Measurements from ENCODE around the gene FTSJ3.
A peak's percentile ranks its signal among the peaks of the same experiment; 100 is the strongest.
"Not testable (repeated sequence)": the region's sequence is repeated elsewhere in the genome, so short reads cannot be mapped to it uniquely, and the experiment has no call there.

FTSJ3 gene

GRCh38 chr17:63826468-63827001 lies 928 bp downstream of the FTSJ3 start:
- no peak for DNase-seq

GRCh38 chr17:63824362-63824761 lies 3.1 kb downstream of the FTSJ3 start:
- no peak for DNase-seq

DNA sequence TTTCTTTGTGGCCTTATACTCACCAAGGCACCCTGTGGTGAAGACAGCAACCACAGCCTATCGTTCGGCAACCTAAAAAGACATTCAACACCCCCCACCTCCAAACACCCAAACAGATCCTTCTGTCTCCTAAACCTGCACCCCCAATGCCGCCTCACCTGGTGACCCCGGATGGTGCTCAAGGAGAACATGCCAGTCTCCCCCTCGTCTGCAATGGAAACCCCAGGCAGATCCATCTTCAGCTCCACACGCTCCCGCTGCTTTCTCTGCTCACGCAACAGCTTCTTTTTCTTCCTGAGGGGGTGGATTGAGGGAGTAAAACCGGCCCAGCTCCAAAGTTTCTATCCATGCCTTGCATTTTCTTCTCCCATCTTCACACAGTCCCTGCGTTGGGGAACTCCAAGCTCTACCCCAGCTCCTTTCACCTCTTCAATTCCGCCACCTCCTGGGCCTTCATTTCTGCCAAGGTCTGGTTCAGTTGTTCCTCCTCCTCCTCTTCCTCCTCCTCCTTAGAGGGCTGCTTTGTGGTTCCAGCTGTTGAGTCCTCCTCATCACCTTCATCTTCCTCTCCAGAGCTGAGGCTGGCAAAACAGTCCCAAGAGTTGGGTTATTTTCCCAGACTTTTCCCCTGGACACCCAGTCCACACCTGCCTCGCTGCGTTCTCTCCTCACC lies 3.7 kb downstream of the FTSJ3 start:
- no peak for DNase-seq

- DNase-seq, result no peak
Measured at GRCh38 chr17:63822537-63822936, 4.9 kb downstream of the FTSJ3 start.

GRCh38 chr17:63821804-63822203 lies 5.7 kb downstream of the FTSJ3 start:
- DNase-seq, result no peak

GRCh38 chr17:63820963-63821561 lies 6.4 kb downstream of the FTSJ3 start:
- DNase-seq, result no peak

DNA sequence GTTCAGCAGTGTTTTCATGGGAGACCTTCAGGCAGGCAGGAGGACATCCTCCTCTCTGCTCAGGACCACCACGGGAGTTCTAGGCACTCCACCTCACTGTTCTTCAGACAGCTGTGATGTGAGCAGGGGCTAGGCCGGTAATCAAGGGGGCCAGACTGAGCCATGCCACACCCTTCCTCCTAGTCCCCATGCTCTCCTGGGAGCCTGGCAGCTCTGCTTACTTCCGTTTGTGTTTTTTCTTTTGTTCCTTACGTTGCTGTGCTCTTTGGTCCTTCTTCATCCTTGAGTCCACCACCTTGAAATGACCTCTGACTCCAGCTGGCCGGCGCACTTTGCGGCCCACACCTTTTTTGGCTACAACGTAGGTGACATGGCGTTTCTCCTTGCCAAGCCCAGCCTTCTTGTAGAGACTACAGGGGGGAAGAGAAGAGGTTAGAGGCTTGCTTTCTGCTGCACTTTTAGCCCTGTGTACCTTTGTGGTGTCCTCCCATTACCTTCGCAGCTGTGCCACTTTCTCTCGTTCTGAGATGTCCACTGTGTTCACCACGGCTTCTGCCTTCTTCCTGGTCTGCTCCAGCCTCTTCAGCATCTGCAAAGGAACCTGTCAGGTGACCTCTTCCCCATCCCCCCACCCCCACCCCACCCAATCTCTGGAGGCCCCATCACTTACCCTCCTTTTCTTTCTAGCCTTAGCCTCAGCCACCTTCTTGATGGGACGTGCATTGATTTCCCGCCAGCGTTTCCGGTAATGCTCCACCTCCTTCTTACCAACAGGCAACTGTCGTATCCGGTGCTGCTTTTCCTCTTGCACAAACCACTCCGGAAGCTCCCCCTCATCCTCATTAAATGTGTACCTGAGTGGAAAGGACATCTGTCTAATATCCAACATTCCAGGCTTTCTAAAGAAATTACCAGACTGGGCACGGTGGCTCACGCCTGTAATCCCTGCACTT lies 7.6 kb downstream of the FTSJ3 start:
- DNase-seq, result peak in 1 of 6 experiments; percentile 11

- no peak for DNase-seq
Measured at GRCh38 chr17:63819131-63819530, 8.3 kb downstream of the FTSJ3 start.

GRCh38 chr17:63817736-63818385 lies 9.6 kb downstream of the FTSJ3 start:
- DNase-seq, result no peak

DNA sequence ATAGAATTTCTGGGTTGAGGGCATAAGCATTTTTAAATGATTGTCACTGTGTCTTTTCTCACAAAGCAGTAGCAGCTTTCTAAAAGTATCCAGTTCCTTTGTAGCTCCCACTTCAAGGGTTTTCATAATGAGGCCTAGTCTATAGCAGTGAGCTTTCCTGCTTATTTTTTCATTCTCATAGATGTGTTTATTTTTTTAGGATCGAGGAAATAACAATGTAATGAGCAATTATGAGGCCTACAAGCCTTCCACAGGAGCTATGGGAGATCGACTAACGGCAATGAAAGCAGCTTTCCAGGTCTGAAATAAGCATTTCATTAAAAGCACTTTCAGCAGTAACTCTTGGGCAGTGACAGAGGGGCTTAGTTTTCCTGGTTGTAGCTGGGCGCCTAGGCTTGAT lies 10.8 kb downstream of the FTSJ3 start:
- DNase-seq, result no peak

- DNase-seq, result no peak
Measured at GRCh38 chr17:63816123-63816522, 11.3 kb downstream of the FTSJ3 start.

GRCh38 chr17:63809970-63810369 lies 17.5 kb downstream of the FTSJ3 start:
- DNase-seq, result no peak

DNA sequence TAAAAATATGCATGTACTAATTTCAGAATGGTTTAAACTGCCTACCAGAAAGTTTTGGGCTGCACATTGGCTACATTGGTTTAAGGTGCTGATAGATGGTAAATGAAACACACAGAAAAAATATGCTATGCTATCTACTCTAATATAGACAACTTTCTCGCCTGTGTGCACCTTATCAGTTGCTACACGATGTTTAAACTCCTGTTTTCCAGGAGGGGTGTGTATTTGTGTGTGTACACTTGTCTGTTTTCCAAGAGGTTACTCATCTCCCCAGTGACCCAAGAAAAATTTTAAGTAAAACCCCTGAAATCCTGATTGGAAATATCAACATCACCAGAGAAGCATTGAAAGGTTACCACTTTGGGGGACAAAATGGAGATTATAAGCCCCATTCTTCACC lies 21.9 kb downstream of the FTSJ3 start:
- no peak for DNase-seq

GRCh38 chr17:63804328-63804727 lies 23.1 kb downstream of the FTSJ3 start:
- no peak for DNase-seq

DNA sequence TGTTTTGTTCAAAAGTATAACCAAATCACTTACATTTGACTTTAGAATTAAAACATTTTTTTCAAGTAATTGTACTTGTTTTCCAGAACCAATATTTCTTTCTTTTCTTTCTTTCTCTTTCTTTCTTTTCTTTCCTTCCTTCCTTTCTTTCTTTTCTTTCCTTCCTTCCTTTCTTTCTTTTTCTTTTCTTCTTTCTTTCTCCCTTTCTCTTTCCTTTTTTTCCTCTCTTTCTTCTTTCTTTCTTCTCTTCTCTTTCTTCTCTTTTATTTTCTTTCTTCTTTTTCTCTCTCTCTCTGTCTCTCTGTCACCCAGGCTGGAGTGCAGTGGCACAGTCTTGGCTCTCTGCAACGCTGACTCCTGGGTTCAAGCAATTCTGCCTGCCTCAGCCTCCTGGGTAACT lies 26.7 kb downstream of the FTSJ3 start:
- DNase-seq, result no peak

DNA sequence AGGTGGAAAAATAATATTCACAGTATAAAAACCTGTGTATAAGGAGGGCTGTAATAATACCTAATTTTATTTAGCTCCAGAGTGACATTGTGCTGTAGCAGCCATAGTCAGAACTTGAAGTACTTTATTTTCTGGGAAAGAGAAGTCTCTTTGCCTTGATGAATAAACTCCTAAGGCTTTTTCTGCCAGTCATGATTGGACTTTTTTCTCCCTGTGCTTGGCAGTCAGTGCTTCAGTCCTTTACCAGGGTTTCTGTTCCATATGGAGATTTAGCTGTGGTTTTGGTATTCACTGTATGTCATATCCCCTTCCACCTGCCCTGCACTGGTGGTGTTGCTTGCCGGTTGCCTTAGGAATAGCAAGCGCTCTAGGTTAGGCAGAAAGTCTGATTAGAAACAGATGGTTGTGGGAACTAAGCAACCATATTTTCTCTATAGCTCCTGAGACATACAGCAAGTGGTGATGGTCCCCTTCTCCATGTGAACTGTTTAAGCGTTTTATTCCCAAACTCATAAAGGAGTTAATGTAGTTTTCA lies 28.8 kb downstream of the FTSJ3 start:
- DNase-seq, result no peak

GRCh38 chr17:63796375-63796774 lies 31.1 kb downstream of the FTSJ3 start:
- not testable (repeated sequence) for DNase-seq

GRCh38 chr17:63792055-63792729 lies 35.3 kb downstream of the FTSJ3 start:
- DNase-seq, result no peak

DNA sequence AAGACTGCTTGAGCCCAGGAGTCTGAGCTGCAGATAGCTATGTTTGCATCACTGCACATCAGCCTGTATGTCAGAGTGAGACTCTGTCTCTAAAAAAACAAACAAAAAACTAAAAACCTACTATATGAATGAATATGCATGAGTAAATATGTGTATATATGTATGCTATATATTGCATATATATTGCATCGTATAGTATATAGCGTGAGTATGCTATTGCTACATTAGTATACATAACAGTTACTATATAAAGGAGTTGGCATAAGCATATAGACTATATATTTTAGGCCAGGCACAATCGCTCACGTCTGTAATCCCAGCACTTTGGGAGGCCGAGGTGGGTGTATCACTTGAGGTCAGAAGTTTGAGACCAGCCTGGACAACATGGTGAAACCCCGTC lies 37.4 kb downstream of the FTSJ3 start:
- DNase-seq, result no peak

DNA sequence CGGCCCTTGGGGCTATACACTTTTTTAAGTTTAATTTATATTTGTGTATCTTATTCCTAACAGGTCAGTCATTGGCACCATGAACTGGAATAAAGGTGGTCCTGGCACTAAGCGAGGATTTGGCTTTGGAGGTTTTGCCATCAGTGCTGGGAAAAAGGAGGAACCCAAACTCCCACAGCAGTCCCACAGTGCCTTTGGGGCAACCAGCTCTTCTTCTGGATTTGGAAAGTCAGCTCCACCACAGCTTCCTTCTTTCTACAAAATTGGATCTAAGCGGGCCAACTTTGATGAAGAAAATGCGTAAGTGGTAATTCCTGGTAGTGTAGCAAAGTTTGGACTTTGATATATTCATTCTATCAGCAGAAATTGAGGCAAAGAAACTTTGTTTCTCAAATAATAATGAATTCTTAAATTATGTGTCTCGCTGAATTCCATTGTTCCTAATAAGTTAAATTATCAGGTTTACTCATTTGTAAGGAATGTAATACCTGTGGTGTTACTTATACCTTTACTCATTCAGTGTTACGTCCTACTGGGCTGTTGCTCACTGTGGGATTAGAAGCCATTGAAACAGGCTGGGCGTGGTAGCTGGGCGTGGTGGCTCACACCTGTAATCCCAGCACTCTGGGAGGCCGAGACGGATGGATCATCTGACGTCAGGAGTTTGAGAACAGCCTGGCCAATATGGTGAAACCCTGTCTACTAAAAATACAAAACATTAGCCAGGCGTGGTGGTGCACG lies 40.3 kb downstream of the FTSJ3 start:
- DNase-seq, result no peak

GRCh38 chr17:63786117-63786516 lies 41.3 kb downstream of the FTSJ3 start:
- no peak for DNase-seq

Data from stimulated activated naive CD4-positive, alpha-beta T cell (primary cell).